GM12878 (cell line): ENCODE data around the gene KCNN3.

Experiments
- HDAC2 ChIP-seq: fragments of 200-600 bp; sonication (generic); IDR thresholded peaks from 2 replicates; pipeline ENCODE4 v1.6.1; 2017
- POLR2AphosphoS5 ChIP-seq: IDR thresholded peaks from 2 replicates; pipeline ENCODE4 v1.6.1; 2011; ENCODE audit warnings: mild to moderate bottlenecking, low read length, inconsistent platforms
- RCOR1 ChIP-seq: conservative IDR thresholded peaks from 2 replicates; pipeline ENCODE4 v1.6.1; 2012; ENCODE audit warnings: low read depth, low read length, improper control_type of control experiment
- RELA ChIP-seq: fragments of 450-650 bp; IDR thresholded peaks from 2 replicates; pipeline ENCODE4 v1.8.0; 2014; ENCODE audit warnings: borderline replicate concordance; ENCODE audit not compliant: partially characterized antibody
- SREBF1 ChIP-seq: IDR thresholded peaks from 2 replicates; pipeline ENCODE4 v1.6.1; 2012; ENCODE audit warnings: mild to moderate bottlenecking, low read length
- TF ChIP-seq, protein P1 (sequence below), 3 experiments: IDR thresholded peaks in 2 of 3; conservative IDR thresholded peaks in 1 of 3; 2 replicates each; pipeline ENCODE4 v1.5.1; 2011; ENCODE audit warnings: low read depth in 3 of 3, low read length in 3 of 3, mild to moderate bottlenecking in 3 of 3, control low read depth in 2 of 3, moderate library complexity in 2 of 3, inconsistent platforms in 1 of 3, mixed read lengths in 1 of 3; ENCODE audit not compliant: control insufficient read depth in 2 of 3, insufficient read depth in 1 of 3; ENCODE audit errors: extremely low read depth in 1 of 3

DNA sequence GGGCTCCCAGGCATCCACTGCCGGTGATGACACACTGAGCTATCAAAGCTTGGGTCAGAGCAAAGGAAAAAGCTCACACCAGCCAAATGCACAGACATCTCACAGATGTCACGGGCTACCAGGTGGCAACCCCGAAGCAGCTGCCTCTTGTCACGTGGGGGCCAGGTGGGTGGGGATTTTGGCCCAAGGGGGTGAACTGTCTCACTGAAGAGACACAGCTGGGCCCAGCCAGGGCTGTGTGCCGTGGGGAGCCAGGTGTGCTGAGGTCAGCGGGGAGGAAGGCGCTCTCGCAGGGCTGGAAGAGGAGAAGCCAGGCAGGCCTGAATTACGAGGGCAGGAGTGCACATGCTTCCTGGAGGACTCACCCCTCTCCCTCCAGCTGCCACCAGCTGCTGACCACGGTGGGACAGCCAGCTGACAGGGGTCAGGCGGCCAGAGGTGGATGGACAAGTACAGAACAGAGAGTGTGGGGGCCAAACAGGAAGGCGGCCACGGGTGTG, 32.4 kb downstream of the KCNN3 start:
- TF ChIP-seq RELA (no peak), RCOR1 (no peak), SREBF1 (no peak), HDAC2 (no peak), POLR2AphosphoS5 (no peak)
- TF ChIP-seq, protein P1, sequence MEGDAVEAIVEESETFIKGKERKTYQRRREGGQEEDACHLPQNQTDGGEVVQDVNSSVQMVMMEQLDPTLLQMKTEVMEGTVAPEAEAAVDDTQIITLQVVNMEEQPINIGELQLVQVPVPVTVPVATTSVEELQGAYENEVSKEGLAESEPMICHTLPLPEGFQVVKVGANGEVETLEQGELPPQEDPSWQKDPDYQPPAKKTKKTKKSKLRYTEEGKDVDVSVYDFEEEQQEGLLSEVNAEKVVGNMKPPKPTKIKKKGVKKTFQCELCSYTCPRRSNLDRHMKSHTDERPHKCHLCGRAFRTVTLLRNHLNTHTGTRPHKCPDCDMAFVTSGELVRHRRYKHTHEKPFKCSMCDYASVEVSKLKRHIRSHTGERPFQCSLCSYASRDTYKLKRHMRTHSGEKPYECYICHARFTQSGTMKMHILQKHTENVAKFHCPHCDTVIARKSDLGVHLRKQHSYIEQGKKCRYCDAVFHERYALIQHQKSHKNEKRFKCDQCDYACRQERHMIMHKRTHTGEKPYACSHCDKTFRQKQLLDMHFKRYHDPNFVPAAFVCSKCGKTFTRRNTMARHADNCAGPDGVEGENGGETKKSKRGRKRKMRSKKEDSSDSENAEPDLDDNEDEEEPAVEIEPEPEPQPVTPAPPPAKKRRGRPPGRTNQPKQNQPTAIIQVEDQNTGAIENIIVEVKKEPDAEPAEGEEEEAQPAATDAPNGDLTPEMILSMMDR (IDR thresholded peaks at IDR 0.05 in 2 of 3, conservative IDR thresholded peaks at IDR 0.05 in 1 of 3; ENCODE audit: control insufficient read depth in 2 of 3, extremely low read depth in 1 of 3, insufficient read depth in 1 of 3, low read depth in 3 of 3, low read length in 3 of 3) = no peak
